GM23248 (cell line): ENCODE results near the gene LRSAM1. TPM values are rescaled to one million over a fixed set of nuclear protein-coding genes. Genes with fewer than 3 reads are reported as not detected.

Experiments used
- DNase-seq: peaks from one replicate; pipeline ENCODE4 v3.0.0-alpha.2; 2015
- H2AFZ ChIP-seq: fragments of 200-600 bp; sonication (generic); 2 replicates; pipeline ENCODE4 v1.6.1; 2016; ENCODE audit warnings: antibody characterized with exemption
- H3F3A ChIP-seq: fragments of 200-600 bp; sonication (generic); 2 replicates; pipeline ENCODE4 v1.6.1; 2016; ENCODE audit warnings: mild to moderate bottlenecking, antibody characterized with exemption, mixed run types; ENCODE audit not compliant: insufficient read depth
- H3K27ac ChIP-seq: fragments of 200-600 bp; sonication (generic); 2 replicates; pipeline ENCODE4 v1.5.1; 2016; ENCODE audit warnings: mild to moderate bottlenecking
- H3K27me3 ChIP-seq: fragments of 200-600 bp; sonication (generic); replicated peaks from 2 replicates; pipeline ENCODE4 v1.6.1; 2016; ENCODE audit warnings: mild to moderate bottlenecking; ENCODE audit not compliant: insufficient read depth
- H3K36me3 ChIP-seq: fragments of 200-600 bp; sonication (generic); 2 replicates; pipeline ENCODE4 v1.6.1; 2016; ENCODE audit warnings: low read depth, mild to moderate bottlenecking
- H3K4me1 ChIP-seq: fragments of 200-600 bp; sonication (generic); 2 replicates; pipeline ENCODE4 v1.6.1; 2016; ENCODE audit warnings: mild to moderate bottlenecking; ENCODE audit not compliant: insufficient read depth
- H3K4me2 ChIP-seq: fragments of 200-600 bp; sonication (generic); one replicate; pipeline ENCODE4 v1.6.1; 2016; ENCODE audit warnings: mild to moderate bottlenecking; ENCODE audit not compliant: unreplicated experiment
- H3K4me3 ChIP-seq: fragments of 200-600 bp; sonication (generic); 2 replicates; pipeline ENCODE4 v1.5.1; 2016; ENCODE audit warnings: mild to moderate bottlenecking
- H3K79me2 ChIP-seq: fragments of 200-600 bp; sonication (generic); 2 replicates; pipeline ENCODE4 v1.6.1; 2016; ENCODE audit warnings: mild to moderate bottlenecking; ENCODE audit not compliant: insufficient read depth
- H3K9ac ChIP-seq: fragments of 200-600 bp; sonication (generic); 2 replicates; pipeline ENCODE4 v1.6.1; 2016; ENCODE audit warnings: mild to moderate bottlenecking
- H3K9me2 ChIP-seq: fragments of 200-600 bp; sonication (generic); 2 replicates; pipeline ENCODE4 v1.6.1; 2016; ENCODE audit warnings: mixed run types, mild to moderate bottlenecking, moderate library complexity; ENCODE audit not compliant: insufficient read depth
- H3K9me3 ChIP-seq: fragments of 200-600 bp; sonication (generic); one replicate; pipeline ENCODE4 v1.6.1; 2017; ENCODE audit warnings: low read depth
- H4K20me1 ChIP-seq: fragments of 200-600 bp; sonication (generic); 2 replicates; pipeline ENCODE4 v1.6.0; 2016; ENCODE audit not compliant: insufficient read depth
- EZH2 ChIP-seq: fragments of 200-600 bp; sonication (generic); IDR thresholded peaks from 2 replicates; pipeline ENCODE4 v1.6.1; 2018; ENCODE audit warnings: antibody characterized with exemption, mild to moderate bottlenecking; ENCODE audit not compliant: insufficient read depth, poor library complexity, severe bottlenecking
- EZH2phosphoT487 ChIP-seq: fragments of 200-600 bp; sonication (generic); IDR thresholded peaks from 2 replicates; pipeline ENCODE4 v1.6.1; 2018; ENCODE audit warnings: antibody characterized with exemption, moderate library complexity, mild to moderate bottlenecking, low read depth; ENCODE audit not compliant: insufficient read depth
- WGBS, 2 experiments: methylation state at CpG; one replicate each; pipeline ENCODE4 v1.1.6; 2015 to 2017; ENCODE audit warnings: low lambda C conversion rate in 2 of 2, low coverage in 1 of 2; ENCODE audit errors: missing lambda C conversion rate in 2 of 2; 5-methylcytosine and 5-hydroxymethylcytosine counted together
- in situ Hi-C: fragments of 300-500 bp; cut with MboI; formaldehyde crosslinking; loops from 2 replicates; pipeline ENCODE4 v1.15.0; 2020
- polyA plus RNA-seq: library from polyadenylated mRNA; unstranded; fragments of >200 nt; fragmentation: Nextera tagmentation; extraction: Ambion mirVana; gene quantifications from 2 replicates; pipeline ENCODE4 v1.2.1, GENCODE V29; 2016
- total RNA-seq: library from RNA; depleted of rRNA; stranded (reverse); fragments of >200 nt; shearing (Covaris generic); gene quantifications from 2 replicates; pipeline ENCODE4 v1.2.3, GENCODE V29; 2014

Gene LRSAM1
- total and polyA plus RNA-seq, 2 experiments from 2014 or later, result 14.9 to 15.5 TPM

DNA sequence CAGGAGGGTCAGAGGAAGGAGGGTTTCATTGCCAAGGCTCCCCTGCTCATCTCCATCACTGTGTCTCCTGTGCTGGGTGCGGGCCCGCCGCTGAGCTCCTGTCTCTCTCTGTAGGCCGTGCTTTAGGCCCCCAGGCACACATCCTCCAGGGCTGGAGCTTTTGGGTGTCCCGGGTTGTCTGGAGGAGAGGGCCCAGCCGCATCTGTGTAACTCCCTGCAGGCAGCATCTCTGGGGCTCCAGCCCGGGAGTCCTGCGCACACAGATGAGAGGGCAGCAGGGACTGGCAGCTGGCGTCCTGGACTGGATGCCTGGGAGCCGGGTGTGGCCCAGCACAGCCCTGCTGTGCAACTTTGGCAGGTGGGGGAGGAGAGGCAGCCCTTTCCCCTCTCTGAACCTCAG lies 40.2 kb downstream of the LRSAM1 start:
- no peak for DNase-seq
- no peak for TF ChIP-seq EZH2
- no peak for TF ChIP-seq EZH2phosphoT487
- H3K27me3 ChIP-seq, result no peaks in the 10 kb centered on the region
- no peak overlapping the region for H2AFZ ChIP-seq
- no peak overlapping the region for H3K27ac ChIP-seq
- no peak overlapping the region for H3K4me3 ChIP-seq
- no peaks in the 10 kb centered on the region for H3K9me3 ChIP-seq
- in situ Hi-C loops, result no loop called here
- peaks cover 10% of the 10 kb centered on the region; the same call in 1 of the 2 replicates for H3K36me3 ChIP-seq
- peaks cover 50% of the 10 kb centered on the region for H3F3A ChIP-seq
- H4K20me1 ChIP-seq, result no peaks in the 10 kb centered on the region
- no peak overlapping the region for H3K4me2 ChIP-seq
- H3K4me1 ChIP-seq, result peaks cover 9% of the 10 kb centered on the region
- H3K9me2 ChIP-seq, result no peaks in the 10 kb centered on the region
- 74% methylated on average over 9 to 10 of the region's 10 CpGs for WGBS, 2 experiments
- no peaks in the 10 kb centered on the region for H3K79me2 ChIP-seq
- H3K9ac ChIP-seq, result no peak overlapping the region

DNA sequence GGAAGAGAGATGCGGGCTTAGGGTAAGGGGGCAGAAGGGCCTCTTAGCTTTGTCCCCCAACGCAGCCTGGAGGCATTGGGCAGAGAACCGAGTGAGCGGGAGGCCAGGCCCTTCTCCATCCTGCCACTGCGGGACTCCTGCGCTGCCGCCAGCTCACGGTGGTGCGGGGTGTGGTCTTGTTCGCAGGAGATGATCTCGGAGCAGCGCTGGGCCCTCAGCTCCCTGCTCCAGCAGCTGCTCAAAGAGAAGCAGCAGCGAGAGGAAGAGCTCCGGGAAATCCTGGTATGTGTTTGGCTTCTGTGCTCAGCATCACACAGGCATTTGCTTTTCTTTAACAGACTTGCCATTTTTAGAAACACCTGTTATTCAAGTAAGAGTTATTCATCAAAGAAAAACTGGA lies 41.3 kb downstream of the LRSAM1 start:
- Histone ChIP-seq H3K4me2 (no peak overlapping the region), H4K20me1 (no peaks in the 10 kb centered on the region), H3K9ac (no peak overlapping the region), H2AFZ (no peak overlapping the region), H3K27ac (no peak overlapping the region), H3K9me2 (no peaks in the 10 kb centered on the region), H3K4me3 (no peak overlapping the region), H3K9me3 (no peaks in the 10 kb centered on the region), H3K36me3 (peaks cover 13% of the 10 kb centered on the region; the same call in 1 of the 2 replicates), H3F3A (peaks cover 56% of the 10 kb centered on the region), H3K27me3 (no peaks in the 10 kb centered on the region), H3K79me2 (no peaks in the 10 kb centered on the region), H3K4me1 (peaks cover 9% of the 10 kb centered on the region)
- DNase-seq, result no peak
- in situ Hi-C loops, result no loop called here
- TF ChIP-seq EZH2phosphoT487 (no peak), EZH2 (no peak)
- WGBS, 2 experiments, result 94% methylated on average over 14 of the region's 14 CpGs

DNA sequence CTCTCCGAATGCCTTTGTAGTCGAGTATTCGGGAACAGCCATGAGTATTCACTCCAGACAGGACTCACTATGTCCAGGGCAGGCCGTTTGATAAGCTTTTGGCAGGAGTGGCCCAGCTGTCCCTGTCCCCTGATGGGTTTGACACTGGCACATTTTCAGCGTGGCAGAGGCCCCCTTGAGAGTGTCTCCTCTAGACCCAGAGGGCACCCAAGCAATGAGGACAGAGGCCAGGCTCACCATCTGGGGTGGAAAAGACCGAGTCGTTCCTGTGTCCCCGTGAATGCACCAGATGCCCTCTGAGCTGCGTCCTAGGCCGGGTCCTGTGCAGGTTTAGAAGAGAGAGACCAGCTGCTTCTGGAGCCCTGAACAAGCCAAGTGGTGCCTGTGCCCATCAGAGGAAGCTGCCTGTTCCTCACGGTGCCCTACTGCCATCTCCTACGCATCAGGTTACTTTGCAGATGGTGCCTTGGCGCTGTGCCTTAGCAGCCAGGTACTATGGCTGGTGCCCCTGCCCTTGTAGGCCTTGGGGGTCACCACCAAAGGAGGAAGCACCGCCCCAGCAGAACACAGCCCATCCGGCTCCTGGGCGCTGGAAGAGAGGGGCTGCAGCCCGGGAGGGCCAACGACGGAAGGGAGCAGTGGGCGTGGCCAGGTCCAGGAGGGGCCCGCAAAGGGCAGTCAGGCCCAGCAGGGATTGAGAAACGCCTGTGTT lies 42.4 kb downstream of the LRSAM1 start:
- peaks cover 13% of the 10 kb centered on the region; the same call in 1 of the 2 replicates for H3K36me3 ChIP-seq

DNA sequence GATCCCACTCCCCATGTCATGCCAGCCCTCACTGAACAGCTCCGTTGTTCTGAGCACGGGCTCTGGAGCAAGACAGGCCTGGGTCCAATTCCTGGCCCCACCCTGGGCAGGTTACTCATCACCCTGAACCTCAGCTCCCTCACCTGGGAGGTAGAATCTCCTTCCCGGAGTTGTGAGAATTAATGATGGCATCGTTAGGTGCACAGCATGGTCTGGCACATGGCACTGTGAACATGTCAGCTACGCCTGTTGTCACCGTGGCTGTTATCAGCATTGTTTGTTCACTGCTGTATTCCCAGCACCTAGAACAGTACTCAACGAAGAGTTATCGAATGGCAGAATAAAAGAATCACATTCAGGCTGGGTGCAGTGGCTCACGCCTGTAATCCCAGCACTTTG lies 43.0 kb downstream of the LRSAM1 start:
- Histone ChIP-seq H3K4me2 (no peak overlapping the region), H3K27ac (peak overlapping the region; percentile 75; the same call in 1 of the 2 replicates), H3K27me3 (no peaks in the 10 kb centered on the region), H2AFZ (no peak overlapping the region), H3K36me3 (peaks cover 13% of the 10 kb centered on the region; the same call in 1 of the 2 replicates), H3K4me3 (no peak overlapping the region), H3K9me2 (no peaks in the 10 kb centered on the region), H3K9ac (no peak overlapping the region), H4K20me1 (no peaks in the 10 kb centered on the region), H3K4me1 (peaks cover 9% of the 10 kb centered on the region), H3K9me3 (no peaks in the 10 kb centered on the region), H3F3A (peaks cover 66% of the 10 kb centered on the region), H3K79me2 (no peaks in the 10 kb centered on the region)
- no peak for TF ChIP-seq EZH2phosphoT487
- 85 to 92% methylated on average over 9 of the region's 9 CpGs for WGBS, 2 experiments
- in situ Hi-C loops, result no loop called here
- no peak for DNase-seq

More for the DNA sequence above, 42.4 kb downstream of the LRSAM1 start:
- Histone ChIP-seq H2AFZ (no peak overlapping the region), H3K4me2 (no peak overlapping the region), H3K27ac (no peak overlapping the region), H3K9ac (no peak overlapping the region), H3K79me2 (no peaks in the 10 kb centered on the region), H4K20me1 (no peaks in the 10 kb centered on the region), H3K9me3 (no peaks in the 10 kb centered on the region), H3K27me3 (no peaks in the 10 kb centered on the region), H3F3A (peaks cover 63% of the 10 kb centered on the region), H3K4me1 (peaks cover 9% of the 10 kb centered on the region), H3K9me2 (no peaks in the 10 kb centered on the region), H3K4me3 (no peak overlapping the region)
- in situ Hi-C loops, result no loop called here
- DNase-seq, result no peak
- 87 to 89% methylated on average over 18 to 22 of the region's 22 CpGs for WGBS, 2 experiments
- TF ChIP-seq EZH2 (no peak), EZH2phosphoT487 (no peak)
